Measurements from ENCODE around the gene ADAM23. TPM values are rescaled to one million over a fixed set of nuclear protein-coding genes. Genes with fewer than 3 reads are reported as not detected.

Gene ADAM23
- total and polyA plus RNA-seq, 2 experiments from 2014 or later, result 2.8 to 3.3 TPM

DNA sequence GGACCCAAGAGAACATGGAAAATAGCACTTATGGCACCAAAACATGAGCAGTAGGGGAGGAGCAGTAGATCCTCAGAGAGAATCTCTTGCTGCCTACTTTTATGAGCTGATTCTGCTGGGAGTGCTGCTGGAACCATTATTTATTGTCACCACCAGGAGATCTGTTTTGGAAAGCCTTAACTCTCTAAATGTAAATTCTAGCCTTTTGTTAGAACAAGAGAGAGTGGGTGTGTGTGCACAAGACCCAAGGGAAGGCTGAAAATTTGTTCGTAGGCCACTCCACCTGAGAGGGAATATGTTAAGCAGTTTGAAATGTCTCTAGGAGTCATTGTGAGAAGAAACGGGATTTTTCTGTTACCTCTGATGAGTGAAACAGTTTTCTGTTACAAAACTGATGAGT, 182.8 kb downstream of the ADAM23 start:
- Histone ChIP-seq H3K9me2 (replicated peaks; ENCODE audit: insufficient read depth) (no peaks in the 10 kb centered on the region), H3K4me3 (no peak overlapping the region), H3K9me3 (ENCODE audit: low read depth) (no peaks in the 10 kb centered on the region), H2AFZ (no peak overlapping the region), H3K79me2 (no peaks in the 10 kb centered on the region), H3K27ac (no peak overlapping the region), H3K36me3 (replicated peaks; ENCODE audit: insufficient read depth, low read depth) (no peaks in the 10 kb centered on the region), H3K27me3 (no peaks in the 10 kb centered on the region), H4K20me1 (ENCODE audit: insufficient read depth, poor library complexity, severe bottlenecking) (no peaks in the 10 kb centered on the region), H3K4me1 (ENCODE audit: insufficient read depth) (no peaks in the 10 kb centered on the region), H3K4me2 (no peak overlapping the region)
- WGBS (ENCODE audit: low lambda C conversion rate, missing lambda C conversion rate), result 71% methylated on average over 2 of the region's 2 CpGs
- no peak for DNase-seq (ENCODE audit: low spot score)
- TF ChIP-seq, protein P1, sequence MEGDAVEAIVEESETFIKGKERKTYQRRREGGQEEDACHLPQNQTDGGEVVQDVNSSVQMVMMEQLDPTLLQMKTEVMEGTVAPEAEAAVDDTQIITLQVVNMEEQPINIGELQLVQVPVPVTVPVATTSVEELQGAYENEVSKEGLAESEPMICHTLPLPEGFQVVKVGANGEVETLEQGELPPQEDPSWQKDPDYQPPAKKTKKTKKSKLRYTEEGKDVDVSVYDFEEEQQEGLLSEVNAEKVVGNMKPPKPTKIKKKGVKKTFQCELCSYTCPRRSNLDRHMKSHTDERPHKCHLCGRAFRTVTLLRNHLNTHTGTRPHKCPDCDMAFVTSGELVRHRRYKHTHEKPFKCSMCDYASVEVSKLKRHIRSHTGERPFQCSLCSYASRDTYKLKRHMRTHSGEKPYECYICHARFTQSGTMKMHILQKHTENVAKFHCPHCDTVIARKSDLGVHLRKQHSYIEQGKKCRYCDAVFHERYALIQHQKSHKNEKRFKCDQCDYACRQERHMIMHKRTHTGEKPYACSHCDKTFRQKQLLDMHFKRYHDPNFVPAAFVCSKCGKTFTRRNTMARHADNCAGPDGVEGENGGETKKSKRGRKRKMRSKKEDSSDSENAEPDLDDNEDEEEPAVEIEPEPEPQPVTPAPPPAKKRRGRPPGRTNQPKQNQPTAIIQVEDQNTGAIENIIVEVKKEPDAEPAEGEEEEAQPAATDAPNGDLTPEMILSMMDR (IDR thresholded peaks at IDR 0.05; ENCODE audit: poor library complexity), result no peak
- no peak for TF ChIP-seq EZH2 (IDR thresholded peaks at IDR 0.05; ENCODE audit: borderline replicate concordance)
- no peak for TF ChIP-seq EZH2phosphoT487 (IDR thresholded peaks at IDR 0.05; ENCODE audit: low read depth, severe bottlenecking, unreplicated experiment)

DNA sequence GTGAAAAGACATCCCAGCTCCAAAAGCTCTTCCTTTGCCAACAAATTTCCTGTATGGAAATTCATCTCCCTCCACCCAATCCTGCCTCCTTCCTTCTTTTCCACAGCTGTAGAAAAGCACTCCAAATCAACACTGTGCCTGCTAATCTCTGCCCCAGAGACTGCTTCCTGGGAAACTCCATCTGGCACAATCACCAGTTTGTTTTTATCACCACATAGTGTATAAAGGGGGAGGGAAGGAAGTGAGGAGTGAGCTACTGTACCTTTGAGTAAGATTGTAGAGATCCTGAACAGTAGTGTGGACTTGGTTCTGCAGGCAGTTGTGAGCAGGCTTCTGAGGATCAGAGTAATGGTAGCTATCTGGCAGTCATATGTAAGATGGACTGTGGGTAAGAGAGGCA, 184.3 kb downstream of the ADAM23 start:
- Histone ChIP-seq H3K4me1 (ENCODE audit: insufficient read depth) (no peaks in the 10 kb centered on the region), H3K79me2 (no peaks in the 10 kb centered on the region), H4K20me1 (ENCODE audit: insufficient read depth, poor library complexity, severe bottlenecking) (no peaks in the 10 kb centered on the region), H3K27me3 (no peaks in the 10 kb centered on the region), H2AFZ (no peak overlapping the region), H3K9me3 (ENCODE audit: low read depth) (no peaks in the 10 kb centered on the region), H3K27ac (no peak overlapping the region), H3K4me3 (no peak overlapping the region), H3K9me2 (replicated peaks; ENCODE audit: insufficient read depth) (no peaks in the 10 kb centered on the region), H3K36me3 (replicated peaks; ENCODE audit: insufficient read depth, low read depth) (no peaks in the 10 kb centered on the region), H3K4me2 (no peak overlapping the region)
- DNase-seq (ENCODE audit: low spot score), result no peak
- no peak for TF ChIP-seq EZH2phosphoT487 (IDR thresholded peaks at IDR 0.05; ENCODE audit: low read depth, severe bottlenecking, unreplicated experiment)
- TF ChIP-seq EZH2 (IDR thresholded peaks at IDR 0.05; ENCODE audit: borderline replicate concordance), result no peak
- TF ChIP-seq, protein P1 (IDR thresholded peaks at IDR 0.05; ENCODE audit: poor library complexity), result no peak

DNA sequence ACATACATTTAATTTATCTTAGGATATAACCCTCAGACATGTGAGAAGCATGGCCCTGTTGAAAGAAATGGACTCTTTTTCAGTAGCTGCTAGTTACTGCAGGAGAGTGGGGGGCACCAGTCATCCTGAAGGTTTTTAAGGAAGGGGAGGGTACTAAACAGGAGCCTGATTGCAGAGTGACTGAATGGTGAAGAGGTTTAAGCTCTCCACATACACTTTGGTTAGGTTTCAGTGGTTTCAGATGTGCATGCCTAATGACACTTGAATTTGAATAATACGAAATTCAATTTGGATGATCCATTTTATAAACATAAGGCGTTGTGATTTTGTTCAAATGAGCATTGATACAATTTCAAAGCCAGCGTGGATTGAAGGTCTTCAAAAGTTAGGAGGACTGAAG, 188.0 kb downstream of the ADAM23 start:
- H3K4me2 ChIP-seq, result no peak overlapping the region
- no peaks in the 10 kb centered on the region for H3K79me2 ChIP-seq
- H2AFZ ChIP-seq, result no peak overlapping the region
- no peak for TF ChIP-seq EZH2phosphoT487 (IDR thresholded peaks at IDR 0.05; ENCODE audit: low read depth, severe bottlenecking, unreplicated experiment)
- H3K36me3 ChIP-seq (replicated peaks; ENCODE audit: insufficient read depth, low read depth), result no peaks in the 10 kb centered on the region
- no peaks in the 10 kb centered on the region for H4K20me1 ChIP-seq (ENCODE audit: insufficient read depth, poor library complexity, severe bottlenecking)
- H3K4me3 ChIP-seq, result no peak overlapping the region
- H3K27ac ChIP-seq, result no peak overlapping the region
- WGBS (ENCODE audit: low lambda C conversion rate, missing lambda C conversion rate), result 55% methylated on average over 3 of the region's 3 CpGs
- peaks cover 4% of the 10 kb centered on the region for H3K27me3 ChIP-seq
- DNase-seq (ENCODE audit: low spot score), result no peak
- no peaks in the 10 kb centered on the region for H3K4me1 ChIP-seq (ENCODE audit: insufficient read depth)
- no peaks in the 10 kb centered on the region for H3K9me3 ChIP-seq (ENCODE audit: low read depth)
- H3K9me2 ChIP-seq (replicated peaks; ENCODE audit: insufficient read depth), result no peaks in the 10 kb centered on the region

DNA sequence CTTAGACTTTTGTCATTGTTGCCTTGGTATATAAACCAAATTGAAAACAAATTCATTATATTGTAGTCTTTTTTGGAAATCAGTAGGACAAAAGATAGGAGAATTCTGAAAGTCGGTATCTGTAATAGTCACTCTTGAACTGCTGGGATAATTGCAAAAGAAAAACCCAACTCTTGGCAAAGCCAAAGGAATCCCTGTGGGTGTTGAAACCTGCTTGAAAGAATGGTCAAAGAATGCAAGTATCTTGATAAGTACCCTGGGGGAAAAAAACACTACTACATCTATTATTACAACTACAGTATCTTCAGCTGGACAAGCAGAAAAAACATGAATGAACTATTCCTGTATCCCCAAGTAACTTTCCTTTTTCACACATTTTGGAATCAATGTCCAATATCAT, 191.7 kb downstream of the ADAM23 start:
- H3K9me2 ChIP-seq (replicated peaks; ENCODE audit: insufficient read depth), result no peaks in the 10 kb centered on the region
- no peak overlapping the region for H3K4me2 ChIP-seq
- no peaks in the 10 kb centered on the region for H3K4me1 ChIP-seq (ENCODE audit: insufficient read depth)
- no peak overlapping the region for H3K4me3 ChIP-seq
- no peak overlapping the region for H3K27ac ChIP-seq
- H3K27me3 ChIP-seq, result peaks cover 8% of the 10 kb centered on the region
- no peak for TF ChIP-seq EZH2 (IDR thresholded peaks at IDR 0.05; ENCODE audit: borderline replicate concordance)
- no peak for TF ChIP-seq EZH2phosphoT487 (IDR thresholded peaks at IDR 0.05; ENCODE audit: low read depth, severe bottlenecking, unreplicated experiment)
- TF ChIP-seq, protein P1 (IDR thresholded peaks at IDR 0.05; ENCODE audit: poor library complexity), result no peak
- DNase-seq (ENCODE audit: low spot score), result no peak
- H3K9me3 ChIP-seq (ENCODE audit: low read depth), result no peaks in the 10 kb centered on the region
- no peaks in the 10 kb centered on the region for H4K20me1 ChIP-seq (ENCODE audit: insufficient read depth, poor library complexity, severe bottlenecking)
- H3K79me2 ChIP-seq, result no peaks in the 10 kb centered on the region
- 85% methylated on average over 1 of the region's 1 CpG for WGBS (ENCODE audit: low lambda C conversion rate, missing lambda C conversion rate)
- no peak overlapping the region for H2AFZ ChIP-seq
- H3K36me3 ChIP-seq (replicated peaks; ENCODE audit: insufficient read depth, low read depth), result no peaks in the 10 kb centered on the region
